Metanephros (tissue), 1 donor: ENCODE results near the gene CXCL13. TPM values are rescaled to one million over a fixed set of nuclear protein-coding genes. Genes with fewer than 3 reads are reported as not detected.

Experiments
- total RNA-seq: library from RNA; depleted of rRNA; stranded (reverse); fragments of >200 nt; gene quantifications from one replicate; pipeline ENCODE4 v1.2.3, GENCODE V29; 2014

Gene CXCL13, protein sequence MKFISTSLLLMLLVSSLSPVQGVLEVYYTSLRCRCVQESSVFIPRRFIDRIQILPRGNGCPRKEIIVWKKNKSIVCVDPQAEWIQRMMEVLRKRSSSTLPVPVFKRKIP
- 0.58 TPM for total RNA-seq

DNA sequence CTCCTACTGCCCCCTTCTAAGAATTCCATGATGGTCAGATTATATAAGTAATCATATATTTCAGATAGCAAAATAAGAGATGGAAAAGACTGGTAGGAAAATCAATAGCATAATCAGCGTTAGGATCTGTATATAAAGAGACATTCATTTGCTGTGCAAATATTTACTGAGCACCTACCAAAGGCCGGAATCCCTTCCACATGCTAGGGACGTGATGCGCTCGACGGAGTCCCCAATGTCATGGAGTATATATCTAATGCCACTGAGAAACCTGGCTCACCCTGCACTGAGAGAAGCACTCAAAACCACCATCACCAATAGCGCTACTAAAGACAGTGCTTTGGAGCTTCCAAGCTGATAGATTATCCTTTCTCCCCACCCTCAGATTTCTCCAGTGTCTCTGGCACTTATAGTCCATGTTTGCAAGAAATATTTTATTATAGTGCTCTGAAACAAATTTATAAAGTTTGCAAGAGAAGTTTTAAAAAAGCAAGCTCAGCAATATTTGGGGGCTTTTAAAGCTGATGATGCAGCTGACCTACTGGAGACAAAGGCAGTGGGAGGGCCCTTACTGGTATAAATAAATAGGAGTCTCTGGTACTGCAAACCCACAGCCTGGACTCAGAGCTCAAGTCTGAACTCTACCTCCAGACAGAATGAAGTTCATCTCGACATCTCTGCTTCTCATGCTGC, at the start of gene CXCL13:
CXCL13 (plus strand) TSS at position 611 of the 693 bp plus-strand sequence; CDS start at position 657, 46 bp downstream.

Other genes starting within 250 kb of the CXCL13 start
- 39.4 TPM for gene CNOT6L, start 213.5 kb downstream of the CXCL13 start, total RNA-seq